Daoy (cell line): ENCODE results near the gene DNAH11. TPM values are rescaled to one million over a fixed set of nuclear protein-coding genes. Genes with fewer than 3 reads are reported as not detected.

Experiments used
- DNase-seq: peaks from one replicate; pipeline ENCODE4 v3.0.0-alpha.2; 2015; ENCODE audit warnings: low read depth
- total RNA-seq: library from RNA; depleted of rRNA; stranded (reverse); fragments of >200 nt; shearing (Covaris generic); gene quantifications from 2 replicates; pipeline ENCODE4 v1.2.3, GENCODE V29; 2014

The DNAH11 gene
- total RNA-seq, 1 experiment from 2014 or later: 24.4 TPM

GRCh38 chr7:21884496-21884895 lies 341.7 kb downstream of the DNAH11 start:
- DNase-seq: no peak

- DNase-seq: no peak
Observed at GRCh38 chr7:21886396-21886795, 343.6 kb downstream of the DNAH11 start.

- DNase-seq: no peak
Observed at GRCh38 chr7:21887353-21887752, 344.5 kb downstream of the DNAH11 start.

- no peak for DNase-seq
Observed at GRCh38 chr7:21887779-21888178, 344.9 kb downstream of the DNAH11 start.

- no peak for DNase-seq
Observed at GRCh38 chr7:21891291-21891690, 348.5 kb downstream of the DNAH11 start.

GRCh38 chr7:21893401-21893800 lies 350.6 kb downstream of the DNAH11 start:
- DNase-seq: no peak

GRCh38 chr7:21898265-21898930 lies 355.6 kb downstream of the DNAH11 start:
- DNase-seq: no peak

- no peak for DNase-seq
Observed at GRCh38 chr7:21902240-21902639, 359.4 kb downstream of the DNAH11 start.

GRCh38 chr7:21903020-21903786 lies 360.4 kb downstream of the DNAH11 start:
- DNase-seq: peak; percentile 54

GRCh38 chr7:21908746-21909145 lies 365.9 kb downstream of the DNAH11 start:
- no peak for DNase-seq

GRCh38 chr7:21910253-21910652 lies 367.4 kb downstream of the DNAH11 start:
- DNase-seq: no peak

- DNase-seq: no peak
Observed at GRCh38 chr7:21911341-21911875, 368.6 kb downstream of the DNAH11 start.

GRCh38 chr7:21912305-21912704 lies 369.5 kb downstream of the DNAH11 start:
- DNase-seq: peak; percentile 17

- DNase-seq: no peak
Observed at GRCh38 chr7:21912931-21913780, 370.3 kb downstream of the DNAH11 start.

- no peak for DNase-seq
Observed at GRCh38 chr7:21914671-21915070, 371.8 kb downstream of the DNAH11 start.

- no peak for DNase-seq
Observed at GRCh38 chr7:21915140-21915539, 372.3 kb downstream of the DNAH11 start.

GRCh38 chr7:21916176-21916575 lies 373.3 kb downstream of the DNAH11 start:
- no peak for DNase-seq

GRCh38 chr7:21916629-21917028 lies 373.8 kb downstream of the DNAH11 start:
- no peak for DNase-seq

- DNase-seq: no peak
Observed at GRCh38 chr7:21918216-21918615, 375.4 kb downstream of the DNAH11 start.

GRCh38 chr7:21920936-21921335 lies 378.1 kb downstream of the DNAH11 start:
- no peak for DNase-seq

GRCh38 chr7:21922605-21923004 lies 379.8 kb downstream of the DNAH11 start:
- DNase-seq: no peak

GRCh38 chr7:21923658-21924057 lies 380.8 kb downstream of the DNAH11 start:
- peak; percentile 36 for DNase-seq
